ENCODE data around the gene NT5DC2.

NT5DC2 gene

GRCh38 chr3:52533623-52534280, at the start of gene NT5DC2:
Gene NT5DC2 (minus strand): TSS chr3:52533857. CDS start chr3:52533737, 120 bp downstream.
- no peak for DNase-seq (ENCODE audit: low read depth)

DNA sequence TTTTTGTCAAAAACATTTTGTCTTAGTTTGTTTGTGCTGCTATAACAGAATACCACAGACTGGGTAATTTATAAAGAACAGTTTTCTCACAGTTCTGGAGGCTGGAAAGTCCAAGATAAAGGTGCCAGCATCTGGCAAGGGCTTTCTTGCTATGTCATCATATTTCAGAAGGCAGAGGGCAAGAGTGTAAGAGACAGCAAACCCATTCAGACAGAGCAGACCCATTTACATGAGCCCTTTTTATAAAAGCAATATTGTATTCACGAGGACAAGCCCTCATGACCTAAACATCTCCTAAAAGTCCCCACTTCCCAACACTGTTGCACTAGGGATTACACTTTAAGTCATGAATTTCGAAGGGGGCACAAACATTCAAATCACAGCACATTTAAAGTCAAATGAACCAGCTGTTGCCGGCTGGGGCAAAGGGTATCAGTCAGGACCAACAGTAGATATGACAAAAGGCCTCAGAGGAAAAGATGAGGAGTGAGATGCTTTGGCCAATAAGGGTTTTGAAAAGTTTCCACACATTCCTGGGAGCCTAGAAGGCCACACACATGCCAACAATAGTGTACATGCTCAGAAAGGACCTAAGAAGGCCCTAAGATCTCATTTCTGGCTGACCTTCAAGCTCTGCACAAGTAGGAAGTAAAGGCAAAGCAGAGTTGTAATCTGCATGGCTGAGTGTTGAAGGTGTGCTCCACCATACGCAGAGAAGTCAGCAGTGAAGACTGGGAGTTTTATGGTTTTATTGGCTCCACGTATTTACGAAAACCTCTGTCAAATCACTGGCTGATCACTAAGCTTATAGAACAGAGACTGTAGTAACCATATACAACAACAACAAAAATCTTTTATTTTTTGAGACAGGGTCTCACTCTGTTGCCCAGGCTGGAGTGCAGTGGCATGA, 40.7 kb upstream of the NT5DC2 start:
- DNase-seq (ENCODE audit: low read depth), result no peak

- DNase-seq (ENCODE audit: low read depth), result no peak
These were observed 38.6 kb upstream of the NT5DC2 start for GRCh38 chr3:52572221-52572620.

DNA sequence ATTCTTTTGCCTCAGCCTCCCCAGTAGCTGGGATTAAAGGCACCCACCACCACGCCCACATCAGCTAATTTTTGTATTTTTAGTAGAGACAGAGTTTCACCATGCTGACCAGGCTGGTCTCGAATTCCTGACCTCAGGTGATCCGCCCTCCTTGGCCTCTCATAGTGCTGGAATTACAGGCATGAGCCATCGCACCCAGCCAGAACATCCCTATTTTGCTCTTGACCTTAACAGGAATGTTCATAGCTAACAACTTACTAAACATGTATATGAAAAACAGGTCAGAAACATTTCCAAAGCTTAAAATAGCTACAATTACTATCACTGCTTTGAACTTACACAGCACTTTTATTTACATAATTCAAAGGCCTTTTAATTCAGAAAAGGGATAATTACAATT, 36.4 kb upstream of the NT5DC2 start:
- DNase-seq (ENCODE audit: low read depth), result peak; percentile 40

GRCh38 chr3:52568069-52568468, 34.4 kb upstream of the NT5DC2 start:
- DNase-seq (ENCODE audit: low read depth), result no peak

GRCh38 chr3:52563984-52564383, 30.3 kb upstream of the NT5DC2 start:
- DNase-seq (ENCODE audit: low read depth), result no peak

DNA sequence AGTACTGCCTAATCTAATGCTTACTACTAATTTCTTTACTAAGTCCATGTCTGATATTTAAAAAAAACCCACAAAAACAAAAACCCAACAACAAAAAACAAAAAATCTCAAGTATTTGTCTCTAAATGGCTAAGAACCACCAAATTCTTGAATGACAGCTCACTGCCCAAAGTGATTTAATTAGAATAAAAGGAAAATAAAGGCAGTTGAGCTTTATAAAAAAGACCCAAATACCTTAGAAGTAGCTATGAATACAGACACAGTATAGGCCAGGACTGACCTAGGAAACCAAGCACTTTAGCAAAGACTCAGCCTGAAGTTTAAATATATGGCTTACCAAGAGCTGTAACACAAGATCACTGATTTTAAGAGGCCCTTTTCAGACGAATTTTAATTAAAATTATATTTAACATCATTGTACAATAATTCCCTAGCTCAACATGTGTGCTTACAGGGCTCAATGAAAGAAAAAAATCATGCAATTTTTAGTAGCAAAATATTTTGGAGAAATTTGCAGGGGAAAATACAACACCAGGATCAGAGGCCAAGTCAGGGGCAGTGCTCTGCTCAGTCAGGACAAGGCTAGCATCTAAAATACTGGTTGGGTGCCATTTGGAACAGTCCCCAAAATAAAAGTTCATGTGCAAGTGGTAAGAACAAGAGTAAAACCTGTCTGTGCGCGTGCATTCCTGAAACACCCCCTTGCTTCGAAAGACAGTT, 27.5 kb upstream of the NT5DC2 start:
- no peak for DNase-seq (ENCODE audit: low read depth)

DNA sequence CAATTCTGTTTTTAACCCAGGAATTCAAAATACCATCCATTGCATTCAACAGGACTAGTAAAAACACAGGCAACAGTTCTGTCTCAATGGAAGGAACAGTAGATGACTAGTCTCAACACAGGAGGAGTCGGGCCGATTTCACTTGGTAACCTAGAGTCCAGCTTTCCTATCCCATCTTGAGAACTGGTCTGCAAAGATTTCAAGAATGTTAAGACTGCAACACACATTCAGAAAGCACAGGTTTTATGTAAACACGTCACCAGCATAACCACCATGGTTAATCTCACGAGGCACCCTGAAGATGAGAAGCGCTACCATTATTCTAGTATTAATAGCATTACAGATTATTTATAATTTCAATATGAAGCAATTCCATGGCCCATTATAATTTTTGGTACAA, 24.8 kb upstream of the NT5DC2 start:
- DNase-seq (ENCODE audit: low read depth), result no peak

GRCh38 chr3:52557011-52557960, 23.6 kb upstream of the NT5DC2 start:
- no peak for DNase-seq (ENCODE audit: low read depth)

- DNase-seq (ENCODE audit: low read depth), result no peak
These were observed 21.4 kb upstream of the NT5DC2 start for GRCh38 chr3:52555056-52555455.

- no peak for DNase-seq (ENCODE audit: low read depth)
These were observed 20.5 kb upstream of the NT5DC2 start for GRCh38 chr3:52554026-52554755.

GRCh38 chr3:52552089-52552488, 18.4 kb upstream of the NT5DC2 start:
- no peak for DNase-seq (ENCODE audit: low read depth)

DNA sequence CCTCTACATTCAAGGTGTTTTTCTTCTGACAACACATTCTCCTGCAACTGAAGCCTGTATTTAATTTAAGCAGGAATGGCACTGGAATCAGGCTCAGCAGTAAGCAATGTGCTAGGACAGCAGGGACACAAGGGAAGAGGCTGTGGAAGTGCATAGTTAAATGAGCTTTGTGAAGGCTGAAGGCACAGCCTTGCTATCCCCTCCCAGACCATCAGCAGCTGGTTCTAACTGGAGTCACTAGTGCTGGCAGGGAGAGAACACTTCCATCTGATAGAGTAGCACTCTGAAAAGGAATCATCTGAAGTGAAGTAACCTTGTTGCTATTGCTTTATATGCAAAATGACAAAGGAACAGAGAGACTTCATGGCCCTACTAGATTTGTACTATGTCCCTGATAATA, 17.5 kb upstream of the NT5DC2 start:
- no peak for DNase-seq (ENCODE audit: low read depth)

- no peak for DNase-seq (ENCODE audit: low read depth)
These were observed 13.5 kb upstream of the NT5DC2 start for GRCh38 chr3:52547143-52547542.

DNA sequence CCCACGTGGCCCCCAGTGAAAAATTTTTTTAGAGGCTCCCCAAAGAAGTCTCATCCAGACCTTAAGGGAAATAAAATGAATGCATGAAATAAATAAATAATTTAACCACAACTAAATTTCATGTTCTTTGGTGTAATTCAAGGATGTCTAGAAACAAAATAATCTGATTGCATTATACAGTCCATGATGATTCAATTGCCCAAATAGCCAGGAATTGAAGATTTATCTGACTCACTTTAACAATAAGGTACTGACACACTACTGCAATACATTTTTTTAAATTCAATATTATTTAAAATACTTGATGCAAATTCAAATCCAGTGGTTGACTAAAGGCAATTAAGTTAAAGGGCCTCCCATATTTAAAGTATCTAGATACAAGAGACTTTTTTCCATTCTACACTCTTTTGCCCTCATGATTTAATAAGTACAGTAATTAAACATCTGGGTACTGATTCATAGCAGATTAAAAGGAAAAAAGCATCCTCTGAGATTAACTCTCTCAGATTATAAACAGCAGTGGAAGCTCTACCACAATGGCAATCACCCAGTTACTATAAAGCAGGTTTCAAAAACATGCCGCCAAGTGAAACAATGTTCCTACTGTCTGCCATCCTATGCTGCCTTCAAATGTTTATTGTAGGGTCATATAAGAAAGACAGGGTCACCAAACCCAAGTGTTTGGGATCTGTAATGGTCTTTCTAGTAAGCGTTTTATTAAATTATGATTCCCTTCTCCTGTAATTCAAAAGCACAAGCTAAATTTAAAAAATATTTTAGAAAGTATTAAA, 12.6 kb upstream of the NT5DC2 start:
- no peak for DNase-seq (ENCODE audit: low read depth)

DNA sequence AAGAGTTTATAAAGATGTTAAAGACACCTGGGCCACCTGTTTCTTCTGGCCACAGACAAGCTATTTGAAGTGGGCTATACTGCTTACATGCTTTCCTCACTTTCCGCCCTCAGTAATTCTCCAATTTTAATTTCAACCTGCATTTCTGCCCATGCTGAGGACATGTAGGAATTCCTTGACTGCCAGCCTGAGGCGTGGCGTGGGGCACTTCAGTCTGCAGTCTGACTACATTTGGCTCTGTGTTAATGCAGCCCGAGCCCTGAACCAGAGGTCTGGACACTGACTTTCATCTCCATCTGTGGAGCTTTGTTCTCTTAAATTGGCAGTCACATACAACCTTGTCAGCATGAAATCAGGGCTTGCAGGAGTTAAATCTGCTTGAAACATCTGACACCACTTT, 11.3 kb upstream of the NT5DC2 start:
- DNase-seq (ENCODE audit: low read depth), result no peak

- no peak for DNase-seq (ENCODE audit: low read depth)
These were observed 7.4 kb upstream of the NT5DC2 start for GRCh38 chr3:52541050-52541449.

GRCh38 chr3:52539010-52539653, 5.5 kb upstream of the NT5DC2 start:
- no peak for DNase-seq (ENCODE audit: low read depth)

DNA sequence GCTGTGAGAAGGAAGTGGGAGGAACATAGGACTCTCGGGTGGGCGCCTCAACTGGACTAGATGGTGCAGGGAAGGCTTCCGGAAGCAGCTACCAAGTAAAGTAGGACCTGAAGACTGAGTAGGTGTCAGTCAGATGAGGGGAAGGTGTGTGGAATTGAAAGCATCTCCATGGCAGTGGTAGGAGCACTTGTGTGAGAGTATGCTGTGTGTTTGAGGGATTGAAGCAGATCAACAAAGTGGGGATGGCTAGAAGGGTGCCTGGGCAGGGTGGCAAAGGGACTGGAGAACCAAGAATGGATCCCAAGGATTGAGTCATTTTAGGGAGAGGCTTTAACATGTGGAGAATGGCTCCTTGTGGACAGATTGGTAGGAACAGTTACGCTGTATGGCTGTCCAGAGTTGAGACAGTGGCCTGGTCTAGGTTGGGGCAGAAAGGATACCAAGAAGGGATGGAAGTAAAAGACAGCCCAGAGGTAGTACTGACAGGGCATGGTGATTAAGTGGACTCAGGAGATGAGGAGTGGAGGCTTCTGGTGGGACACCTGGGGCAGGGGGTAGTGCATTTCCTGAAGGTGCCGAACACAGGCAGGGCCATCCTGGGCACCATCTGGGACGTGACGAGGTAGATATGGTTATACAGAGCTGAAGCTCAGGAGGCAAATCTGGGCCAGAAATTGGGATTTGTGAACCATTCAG, 4.2 kb upstream of the NT5DC2 start:
- DNase-seq (ENCODE audit: low read depth), result no peak

Measured in non-pigmented ciliary epithelial cell (primary cell).